Mammary epithelial cell (primary cell): ENCODE data around the gene ATG13.

Experiments used
- EZH2 ChIP-seq: IDR thresholded peaks from 2 replicates; pipeline ENCODE4 v1.6.1; 2012; ENCODE audit warnings: low read length, inconsistent platforms, borderline replicate concordance
- TF ChIP-seq, protein P1 (sequence below), 2 donors: IDR thresholded peaks in 1 of 2; conservative IDR thresholded peaks in 1 of 2; 2 replicates each; pipeline ENCODE4 v1.5.1; 2011 to 2012; ENCODE audit warnings: inconsistent platforms in 2 of 2, low read length in 2 of 2, mild to moderate bottlenecking in 2 of 2, control low read depth in 1 of 2, low read depth in 1 of 2; ENCODE audit not compliant: insufficient read depth in 1 of 2; ENCODE audit errors: extremely low read depth in 1 of 2

- TF ChIP-seq, protein P1, sequence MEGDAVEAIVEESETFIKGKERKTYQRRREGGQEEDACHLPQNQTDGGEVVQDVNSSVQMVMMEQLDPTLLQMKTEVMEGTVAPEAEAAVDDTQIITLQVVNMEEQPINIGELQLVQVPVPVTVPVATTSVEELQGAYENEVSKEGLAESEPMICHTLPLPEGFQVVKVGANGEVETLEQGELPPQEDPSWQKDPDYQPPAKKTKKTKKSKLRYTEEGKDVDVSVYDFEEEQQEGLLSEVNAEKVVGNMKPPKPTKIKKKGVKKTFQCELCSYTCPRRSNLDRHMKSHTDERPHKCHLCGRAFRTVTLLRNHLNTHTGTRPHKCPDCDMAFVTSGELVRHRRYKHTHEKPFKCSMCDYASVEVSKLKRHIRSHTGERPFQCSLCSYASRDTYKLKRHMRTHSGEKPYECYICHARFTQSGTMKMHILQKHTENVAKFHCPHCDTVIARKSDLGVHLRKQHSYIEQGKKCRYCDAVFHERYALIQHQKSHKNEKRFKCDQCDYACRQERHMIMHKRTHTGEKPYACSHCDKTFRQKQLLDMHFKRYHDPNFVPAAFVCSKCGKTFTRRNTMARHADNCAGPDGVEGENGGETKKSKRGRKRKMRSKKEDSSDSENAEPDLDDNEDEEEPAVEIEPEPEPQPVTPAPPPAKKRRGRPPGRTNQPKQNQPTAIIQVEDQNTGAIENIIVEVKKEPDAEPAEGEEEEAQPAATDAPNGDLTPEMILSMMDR (conservative IDR thresholded peaks at IDR 0.05 in 1 of 2, IDR thresholded peaks at IDR 0.05 in 1 of 2; ENCODE audit: extremely low read depth in 1 of 2, insufficient read depth in 1 of 2, low read depth in 1 of 2, low read length in 2 of 2) = no peak
- TF ChIP-seq EZH2 = no peak
Measured at GRCh38 chr11:46662366-46662765, 45.0 kb downstream of the ATG13 start.
